ENCODE data around the gene MED12L.

DNA sequence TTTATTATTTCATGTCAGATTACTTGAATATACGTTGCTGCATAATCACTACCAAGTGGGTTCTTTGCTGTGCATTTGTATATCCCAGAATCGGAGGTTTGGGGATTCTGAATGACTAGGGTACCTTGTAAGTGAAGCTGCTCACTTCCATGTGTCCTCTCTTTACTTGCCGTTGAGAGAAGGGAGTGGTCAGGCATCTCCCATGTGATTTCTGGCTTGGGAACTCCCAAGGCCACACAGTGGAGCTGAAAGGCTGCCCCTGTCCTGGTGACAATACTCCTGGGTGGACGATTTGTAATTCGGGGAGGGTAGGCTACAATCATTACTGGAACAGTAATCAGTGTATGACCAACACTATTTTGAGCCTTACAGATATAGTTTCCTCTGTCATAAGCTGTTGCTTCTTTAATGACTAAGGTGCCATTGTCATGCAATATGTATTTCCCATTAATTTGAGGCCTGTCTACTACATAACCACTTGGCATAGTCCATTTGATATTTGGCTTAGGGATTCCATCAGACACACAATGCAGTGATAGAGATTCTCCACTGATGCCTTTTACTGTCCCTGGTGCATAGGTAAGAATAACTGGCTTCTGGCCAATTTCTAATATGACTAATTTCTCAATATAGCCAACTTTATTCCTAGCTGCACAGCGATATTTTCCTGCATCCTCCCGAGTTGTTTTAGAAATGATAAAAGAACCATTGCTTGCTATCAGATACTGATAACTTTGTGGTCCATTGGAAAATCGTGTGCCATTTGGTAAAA, 351.4 kb downstream of the MED12L start:
- TF ChIP-seq, protein P1, sequence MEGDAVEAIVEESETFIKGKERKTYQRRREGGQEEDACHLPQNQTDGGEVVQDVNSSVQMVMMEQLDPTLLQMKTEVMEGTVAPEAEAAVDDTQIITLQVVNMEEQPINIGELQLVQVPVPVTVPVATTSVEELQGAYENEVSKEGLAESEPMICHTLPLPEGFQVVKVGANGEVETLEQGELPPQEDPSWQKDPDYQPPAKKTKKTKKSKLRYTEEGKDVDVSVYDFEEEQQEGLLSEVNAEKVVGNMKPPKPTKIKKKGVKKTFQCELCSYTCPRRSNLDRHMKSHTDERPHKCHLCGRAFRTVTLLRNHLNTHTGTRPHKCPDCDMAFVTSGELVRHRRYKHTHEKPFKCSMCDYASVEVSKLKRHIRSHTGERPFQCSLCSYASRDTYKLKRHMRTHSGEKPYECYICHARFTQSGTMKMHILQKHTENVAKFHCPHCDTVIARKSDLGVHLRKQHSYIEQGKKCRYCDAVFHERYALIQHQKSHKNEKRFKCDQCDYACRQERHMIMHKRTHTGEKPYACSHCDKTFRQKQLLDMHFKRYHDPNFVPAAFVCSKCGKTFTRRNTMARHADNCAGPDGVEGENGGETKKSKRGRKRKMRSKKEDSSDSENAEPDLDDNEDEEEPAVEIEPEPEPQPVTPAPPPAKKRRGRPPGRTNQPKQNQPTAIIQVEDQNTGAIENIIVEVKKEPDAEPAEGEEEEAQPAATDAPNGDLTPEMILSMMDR (conservative IDR thresholded peaks at IDR 0.05; ENCODE audit: low read length) = no peak
- no peak for TF ChIP-seq EZH2phosphoT487 (IDR thresholded peaks at IDR 0.05; ENCODE audit: borderline replicate concordance)

All from Loucy (cell line).